ENCODE data around the gene SRD5A2.

GRCh38 chr2:31577143-31577542 lies 3.6 kb downstream of the SRD5A2 start:
- TF ChIP-seq CTCF (IDR thresholded peaks at IDR 0.05): no peak
- no peak for TF ChIP-seq POLR2AphosphoS5 (IDR thresholded peaks at IDR 0.05)
